MG63 (cell line): Measurements from ENCODE around the gene SSX4. TPM values are rescaled to one million over a fixed set of nuclear protein-coding genes. Genes with fewer than 3 reads are reported as not detected.

ENCODE experiments used
- total RNA-seq: library from RNA; depleted of rRNA; stranded (reverse); fragments of >200 nt; shearing (Covaris generic); gene quantifications from 2 replicates; pipeline ENCODE4 v1.2.3, GENCODE V29; 2014; ENCODE audit warnings: low replicate concordance; rRNA removed

The SSX4 gene
- total RNA-seq, 1 experiment from 2014 or later = not detected

Other genes starting within 250 kb of the SSX4 start
- gene SSX5, start 186.7 kb upstream of the SSX4 start, total RNA-seq = not detected in 2 replicates
- not detected in 2 replicates for gene SSX1, start 128.1 kb upstream of the SSX4 start, total RNA-seq
- not detected in 2 replicates for gene SSX3, start 26.8 kb upstream of the SSX4 start, total RNA-seq
- gene SSX4B, start 28.4 kb downstream of the SSX4 start, total RNA-seq = not detected in 2 replicates
- 0.79 and 2.0 TPM in 2 replicates for gene SLC38A5, start 86.7 kb downstream of the SSX4 start, total RNA-seq
- gene FTSJ1, start 92.7 kb downstream of the SSX4 start, total RNA-seq = 55.3 and 76.6 TPM in 2 replicates
- gene PORCN, start 125.5 kb downstream of the SSX4 start, total RNA-seq = 1.6 and 11.2 TPM in 2 replicates
- 15.9 and 32.9 TPM in 2 replicates for gene EBP, start 138.3 kb downstream of the SSX4 start, total RNA-seq
- 2.7 and 9.3 TPM in 2 replicates for gene TBC1D25, start 156.2 kb downstream of the SSX4 start, total RNA-seq
- 291 and 416 TPM in 2 replicates for gene RBM3, start 190.9 kb downstream of the SSX4 start, total RNA-seq
- gene WDR13, start 214.0 kb downstream of the SSX4 start, total RNA-seq = 84.9 and 95.8 TPM in 2 replicates